GM11168 (cell line): ENCODE measurements around the gene NCKAP5.

ENCODE experiments used
- in situ Hi-C: fragments of 300-500 bp; cut with MboI; formaldehyde crosslinking; loops from one replicate; pipeline ENCODE4 v1.12.0; 2022; ENCODE audit warnings: low sequenced_read_pairs; ENCODE audit not compliant: unreplicated experiment

Gene NCKAP5

GRCh38 chr2:133078667-133079411 is 489.4 kb downstream of the NCKAP5 start:
- in situ Hi-C loops = no loop called here

- in situ Hi-C loops = no loop called here
Observed at GRCh38 chr2:133077269-133077822, 490.9 kb downstream of the NCKAP5 start.

GRCh38 chr2:133072837-133073694 is 495.2 kb downstream of the NCKAP5 start:
- in situ Hi-C loops = no loop called here

GRCh38 chr2:133063775-133064174 is 504.5 kb downstream of the NCKAP5 start:
- in situ Hi-C loops = no loop called here

- in situ Hi-C loops = no loop called here
Observed at GRCh38 chr2:133062931-133063665, 505.2 kb downstream of the NCKAP5 start.

GRCh38 chr2:133061874-133062593 is 506.2 kb downstream of the NCKAP5 start:
- in situ Hi-C loops = no loop called here

GRCh38 chr2:133054297-133054696 is 514.0 kb downstream of the NCKAP5 start:
- in situ Hi-C loops = no loop called here

- in situ Hi-C loops = no loop called here
Observed at GRCh38 chr2:133053541-133053940, 514.7 kb downstream of the NCKAP5 start.

GRCh38 chr2:133045787-133046186 is 522.5 kb downstream of the NCKAP5 start:
- in situ Hi-C loops = no loop called here

- in situ Hi-C loops = no loop called here
Observed at GRCh38 chr2:133044556-133044955, 523.7 kb downstream of the NCKAP5 start.

GRCh38 chr2:133040170-133040569 is 528.1 kb downstream of the NCKAP5 start:
- in situ Hi-C loops = no loop called here

GRCh38 chr2:133039531-133039930 is 528.7 kb downstream of the NCKAP5 start:
- in situ Hi-C loops = no loop called here

GRCh38 chr2:133026536-133027177 is 541.6 kb downstream of the NCKAP5 start:
- in situ Hi-C loops = no loop called here

GRCh38 chr2:133025004-133025403 is 543.3 kb downstream of the NCKAP5 start:
- in situ Hi-C loops = no loop called here

- in situ Hi-C loops = no loop called here
Observed at GRCh38 chr2:133012847-133013734, 555.2 kb downstream of the NCKAP5 start.

- in situ Hi-C loops = no loop called here
Observed at GRCh38 chr2:133004623-133005022, 563.6 kb downstream of the NCKAP5 start.

GRCh38 chr2:132999421-132999820 is 568.8 kb downstream of the NCKAP5 start:
- in situ Hi-C loops = no loop called here

GRCh38 chr2:132998221-132998620 is 570.0 kb downstream of the NCKAP5 start:
- in situ Hi-C loops = no loop called here
